A673 (cell line): ENCODE data around the gene SPNS3.

Experiments used
- EZH2 ChIP-seq: fragments of 200-600 bp; sonication (generic); IDR thresholded peaks from 2 replicates; pipeline ENCODE4 v1.6.1; 2017; ENCODE audit warnings: borderline replicate concordance, low read depth, mild to moderate bottlenecking, mixed read lengths, antibody characterized with exemption, low read length; ENCODE audit not compliant: poor library complexity, severe bottlenecking
- TF ChIP-seq, protein P1 (sequence below): fragments of 300-800, 200-600 bp; sonication (generic); conservative IDR thresholded peaks from 2 replicates; pipeline ENCODE4 v1.5.1; 2017; ENCODE audit warnings: low read depth, mild to moderate bottlenecking, antibody characterized with exemption, low read length, moderate library complexity, mixed read lengths

DNA sequence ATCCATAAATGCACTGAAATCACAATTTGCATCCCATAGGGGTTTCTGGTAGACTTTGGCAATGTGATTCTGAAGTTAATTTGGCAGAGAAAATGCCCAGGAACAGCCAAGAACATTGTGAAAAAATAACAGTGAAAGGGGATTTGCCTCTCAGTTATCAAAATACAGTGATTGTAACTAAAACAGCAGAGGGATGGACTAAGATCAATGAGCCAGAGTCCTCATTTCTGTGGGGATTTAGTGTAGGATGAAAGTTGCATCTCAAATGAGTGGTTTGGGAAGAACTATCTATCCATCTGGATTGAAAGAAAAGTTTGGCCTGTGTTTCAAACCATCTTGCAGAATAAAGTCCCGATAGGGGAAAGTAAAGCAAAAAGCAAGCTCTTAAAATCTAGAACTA lies 93.4 kb downstream of the SPNS3 start:
- TF ChIP-seq, protein P1, sequence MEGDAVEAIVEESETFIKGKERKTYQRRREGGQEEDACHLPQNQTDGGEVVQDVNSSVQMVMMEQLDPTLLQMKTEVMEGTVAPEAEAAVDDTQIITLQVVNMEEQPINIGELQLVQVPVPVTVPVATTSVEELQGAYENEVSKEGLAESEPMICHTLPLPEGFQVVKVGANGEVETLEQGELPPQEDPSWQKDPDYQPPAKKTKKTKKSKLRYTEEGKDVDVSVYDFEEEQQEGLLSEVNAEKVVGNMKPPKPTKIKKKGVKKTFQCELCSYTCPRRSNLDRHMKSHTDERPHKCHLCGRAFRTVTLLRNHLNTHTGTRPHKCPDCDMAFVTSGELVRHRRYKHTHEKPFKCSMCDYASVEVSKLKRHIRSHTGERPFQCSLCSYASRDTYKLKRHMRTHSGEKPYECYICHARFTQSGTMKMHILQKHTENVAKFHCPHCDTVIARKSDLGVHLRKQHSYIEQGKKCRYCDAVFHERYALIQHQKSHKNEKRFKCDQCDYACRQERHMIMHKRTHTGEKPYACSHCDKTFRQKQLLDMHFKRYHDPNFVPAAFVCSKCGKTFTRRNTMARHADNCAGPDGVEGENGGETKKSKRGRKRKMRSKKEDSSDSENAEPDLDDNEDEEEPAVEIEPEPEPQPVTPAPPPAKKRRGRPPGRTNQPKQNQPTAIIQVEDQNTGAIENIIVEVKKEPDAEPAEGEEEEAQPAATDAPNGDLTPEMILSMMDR, result no peak
- TF ChIP-seq EZH2, result no peak
